ENCODE measurements around the gene ZMYM3.

DNA sequence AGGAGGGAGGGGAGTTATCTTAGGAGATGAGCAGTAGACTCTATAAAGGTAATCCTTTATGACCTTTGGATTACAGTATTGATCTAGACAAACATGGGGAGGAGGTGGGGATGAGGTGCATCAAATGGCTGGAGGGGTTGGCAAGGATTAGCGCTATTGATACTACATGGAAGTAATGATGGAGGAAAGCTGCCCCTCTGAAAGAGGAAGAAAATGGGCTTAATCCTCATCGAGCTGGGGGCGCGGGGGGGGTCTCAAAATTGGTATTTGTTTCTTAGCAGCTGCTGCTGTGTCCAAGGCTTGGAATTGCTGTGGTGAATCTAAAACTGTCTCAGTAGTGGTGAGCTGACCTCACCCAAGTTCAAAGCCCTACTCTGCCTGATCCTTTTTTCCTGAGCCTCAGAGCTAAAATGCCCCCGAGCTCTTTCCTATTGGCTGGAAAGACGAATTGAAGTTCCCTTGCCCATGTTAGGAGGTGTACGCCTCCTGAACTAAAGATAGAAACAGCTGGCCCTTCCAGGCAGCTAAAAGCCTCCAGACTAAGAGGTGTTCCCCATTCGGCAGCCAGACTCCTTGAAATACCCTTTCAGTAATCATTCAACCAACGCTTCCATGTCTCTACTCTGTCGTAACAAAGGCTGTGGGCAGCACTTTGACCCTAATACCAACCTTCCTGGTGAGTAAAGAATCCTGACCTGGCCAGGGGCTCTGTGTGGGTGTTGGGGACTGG is 47.4 kb upstream of the ZMYM3 start, which contains the start of gene ITGB1BP2:
- TF ChIP-seq, protein P1, sequence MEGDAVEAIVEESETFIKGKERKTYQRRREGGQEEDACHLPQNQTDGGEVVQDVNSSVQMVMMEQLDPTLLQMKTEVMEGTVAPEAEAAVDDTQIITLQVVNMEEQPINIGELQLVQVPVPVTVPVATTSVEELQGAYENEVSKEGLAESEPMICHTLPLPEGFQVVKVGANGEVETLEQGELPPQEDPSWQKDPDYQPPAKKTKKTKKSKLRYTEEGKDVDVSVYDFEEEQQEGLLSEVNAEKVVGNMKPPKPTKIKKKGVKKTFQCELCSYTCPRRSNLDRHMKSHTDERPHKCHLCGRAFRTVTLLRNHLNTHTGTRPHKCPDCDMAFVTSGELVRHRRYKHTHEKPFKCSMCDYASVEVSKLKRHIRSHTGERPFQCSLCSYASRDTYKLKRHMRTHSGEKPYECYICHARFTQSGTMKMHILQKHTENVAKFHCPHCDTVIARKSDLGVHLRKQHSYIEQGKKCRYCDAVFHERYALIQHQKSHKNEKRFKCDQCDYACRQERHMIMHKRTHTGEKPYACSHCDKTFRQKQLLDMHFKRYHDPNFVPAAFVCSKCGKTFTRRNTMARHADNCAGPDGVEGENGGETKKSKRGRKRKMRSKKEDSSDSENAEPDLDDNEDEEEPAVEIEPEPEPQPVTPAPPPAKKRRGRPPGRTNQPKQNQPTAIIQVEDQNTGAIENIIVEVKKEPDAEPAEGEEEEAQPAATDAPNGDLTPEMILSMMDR (IDR thresholded peaks at IDR 0.05), result no peak
- no peak for TF ChIP-seq POLR2A (IDR thresholded peaks at IDR 0.05)

Measured in testis (tissue), 2 donors.